Activated CD4-positive, alpha-beta T cell treated with anti-CD3 and anti-CD28 coated beads, Interleukin-2, amount 50 U/mL, for 1 hour (primary cell): ENCODE results near the gene CFAP299.
A peak's percentile ranks its signal among the peaks of the same experiment; 100 is the strongest.

ENCODE experiments used
- DNase-seq: peaks from one replicate; pipeline ENCODE4 v3.0.0-alpha.2; 2020

CFAP299 gene

DNA sequence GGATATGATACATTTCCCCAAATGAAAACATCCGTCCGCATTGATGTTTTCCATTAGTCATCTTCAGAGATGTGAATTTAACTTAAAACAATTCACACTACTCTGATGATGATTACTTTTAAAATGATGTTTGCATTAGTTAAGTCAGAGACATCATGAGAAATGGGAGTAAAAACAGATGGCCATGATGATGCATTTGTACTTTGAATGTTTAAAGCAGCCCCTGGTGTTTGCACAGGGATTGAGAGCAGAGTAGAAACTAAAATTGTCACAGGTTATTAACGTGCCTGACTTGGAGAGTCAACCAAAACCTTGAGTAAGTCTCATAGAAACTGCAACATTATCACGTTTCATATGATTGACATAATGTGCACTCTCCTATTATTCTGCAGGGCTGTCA is 117.2 kb downstream of the CFAP299 start:
- no peak for DNase-seq

DNA sequence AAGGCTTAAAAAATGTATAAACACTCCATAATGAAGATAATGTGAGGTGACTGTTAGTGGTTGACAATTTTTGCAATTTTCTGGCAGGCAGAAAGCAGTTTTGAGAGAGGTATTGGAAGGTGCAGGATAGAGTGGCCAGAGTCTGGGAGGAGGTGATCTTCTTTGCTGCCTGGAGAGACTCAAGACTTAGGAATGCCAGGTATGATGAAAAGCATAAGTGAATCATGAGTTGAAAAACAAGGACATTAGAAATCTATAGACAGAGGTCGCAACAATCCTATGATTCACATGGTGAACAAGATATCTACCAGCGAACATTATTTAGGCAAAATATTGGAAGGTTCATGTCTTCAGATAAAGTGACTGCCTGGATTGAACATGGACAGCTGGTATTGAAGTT is 118.5 kb downstream of the CFAP299 start:
- no peak for DNase-seq

DNA sequence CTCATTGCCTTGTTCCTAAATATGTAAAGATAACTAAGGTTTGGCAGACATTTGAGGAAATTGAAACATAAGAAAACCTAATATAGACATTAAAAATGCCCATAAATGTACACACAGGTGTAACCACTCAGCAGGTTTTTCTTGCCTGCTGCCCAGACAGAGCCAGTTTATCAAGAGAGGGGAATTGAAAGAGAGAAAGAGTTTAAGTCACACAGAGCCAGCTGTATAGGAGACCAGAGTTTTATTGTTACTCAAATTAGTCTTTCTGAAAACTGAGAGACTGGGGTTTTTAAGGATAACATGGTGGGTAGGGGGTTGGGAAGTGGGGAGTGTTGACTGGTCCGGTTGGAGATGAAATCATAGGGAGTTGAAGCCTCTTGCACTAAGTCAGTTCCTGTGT is 119.0 kb downstream of the CFAP299 start:
- no peak for DNase-seq

DNA sequence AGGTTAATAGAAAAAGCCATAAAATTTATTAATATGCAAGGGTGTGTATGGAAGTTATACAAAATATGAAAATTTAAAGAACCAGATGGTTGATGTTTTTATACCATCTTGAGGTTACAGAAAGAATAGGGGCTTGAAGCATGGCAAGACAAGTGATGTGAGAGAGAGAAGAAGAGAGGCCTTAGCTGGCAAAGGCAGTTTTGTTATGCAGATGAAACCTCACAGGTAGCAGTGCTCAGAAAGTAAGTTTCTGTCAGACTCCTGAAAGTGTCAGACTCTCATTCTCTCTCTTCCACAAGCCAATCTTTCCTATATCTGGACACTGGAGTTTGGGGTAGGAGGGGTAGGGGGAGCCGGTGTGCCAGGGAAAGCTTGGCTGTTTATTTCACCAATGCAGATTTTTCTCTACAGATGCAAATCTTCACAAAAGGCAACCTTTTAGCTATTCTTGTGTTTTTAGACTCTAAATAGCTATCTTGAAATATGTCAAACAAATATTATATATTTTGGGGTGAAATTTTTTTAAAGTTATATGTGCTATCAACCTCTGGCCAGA is 124.5 kb downstream of the CFAP299 start:
- peak; percentile 14 for DNase-seq

DNA sequence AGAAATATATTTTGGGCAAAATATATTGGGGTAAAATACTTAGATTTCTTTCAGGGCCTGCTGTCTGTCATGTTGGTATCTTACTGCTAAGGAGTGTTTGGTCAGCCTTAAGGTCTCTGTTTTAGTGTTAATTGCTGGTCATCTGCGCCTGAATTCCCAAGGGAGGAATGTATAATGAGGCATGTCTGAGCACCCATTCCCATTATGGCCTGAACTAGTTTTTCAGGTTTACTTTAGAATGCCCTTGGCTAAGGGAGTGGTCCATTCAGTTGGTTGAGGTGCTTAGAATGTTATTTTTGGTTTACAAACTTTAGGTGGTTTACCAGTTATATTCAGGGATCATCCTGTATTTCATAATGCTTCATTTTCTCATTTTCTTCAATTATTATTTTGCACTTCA is 125.9 kb downstream of the CFAP299 start:
- no peak for DNase-seq

DNA sequence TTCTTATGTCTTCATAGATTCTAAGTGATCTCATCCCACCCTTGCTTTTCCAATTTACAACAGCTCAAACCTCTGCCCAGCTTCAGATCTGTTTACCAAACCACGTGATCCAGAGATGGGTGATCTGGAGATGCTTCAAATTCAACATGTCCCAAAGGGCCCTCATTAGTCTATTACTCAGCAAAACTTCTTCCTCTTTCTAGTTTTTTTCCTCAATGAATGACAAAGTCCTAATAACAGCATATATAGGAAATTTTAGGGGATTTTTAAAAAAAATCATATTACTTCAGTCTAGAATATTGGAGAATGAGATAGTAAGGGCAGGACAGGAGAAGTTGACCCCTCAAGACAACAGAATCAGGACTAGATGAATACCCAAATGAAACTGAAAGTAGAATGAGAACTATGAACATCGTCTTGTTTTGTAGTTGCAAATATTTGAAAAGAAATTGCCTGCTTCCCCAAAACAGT is 127.1 kb downstream of the CFAP299 start:
- no peak for DNase-seq

DNA sequence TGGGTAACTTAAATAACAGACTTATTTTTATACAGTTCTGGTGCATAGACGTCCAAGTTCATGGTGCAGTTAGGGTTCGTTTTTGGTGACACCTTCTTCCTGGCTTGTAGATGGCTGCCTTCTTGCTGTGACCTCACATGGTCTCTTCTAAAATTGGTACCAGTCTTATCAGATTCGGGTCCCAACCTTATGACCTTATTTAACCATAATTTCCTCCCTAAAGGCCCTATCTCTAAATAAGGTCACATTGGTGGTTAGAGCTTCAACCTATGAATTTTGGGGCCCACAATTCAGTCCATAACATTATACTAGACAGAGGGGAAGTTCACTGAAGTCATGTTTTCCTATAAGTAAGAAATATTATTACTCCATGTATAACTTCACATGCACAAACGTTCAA is 128.0 kb downstream of the CFAP299 start:
- DNase-seq: no peak

DNA sequence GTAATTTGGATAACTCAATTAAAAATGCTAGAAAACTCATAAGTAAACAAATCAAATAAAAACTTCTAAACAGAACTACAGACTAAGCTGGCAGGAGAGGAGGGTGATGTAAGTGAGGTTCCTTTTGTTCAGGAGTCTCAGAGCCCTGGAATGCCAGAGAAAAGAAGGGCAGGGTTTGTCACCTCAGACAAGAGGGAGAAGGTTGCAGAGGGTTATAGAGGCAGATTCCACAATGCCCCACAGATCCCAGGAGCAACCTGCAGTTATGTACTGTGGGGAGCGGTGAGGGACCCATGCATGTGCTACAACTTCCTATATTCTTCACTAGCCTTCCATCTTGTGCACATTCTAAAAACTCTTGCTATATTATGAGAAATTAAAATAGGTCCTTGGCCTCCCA is 129.7 kb downstream of the CFAP299 start:
- no peak for DNase-seq

DNA sequence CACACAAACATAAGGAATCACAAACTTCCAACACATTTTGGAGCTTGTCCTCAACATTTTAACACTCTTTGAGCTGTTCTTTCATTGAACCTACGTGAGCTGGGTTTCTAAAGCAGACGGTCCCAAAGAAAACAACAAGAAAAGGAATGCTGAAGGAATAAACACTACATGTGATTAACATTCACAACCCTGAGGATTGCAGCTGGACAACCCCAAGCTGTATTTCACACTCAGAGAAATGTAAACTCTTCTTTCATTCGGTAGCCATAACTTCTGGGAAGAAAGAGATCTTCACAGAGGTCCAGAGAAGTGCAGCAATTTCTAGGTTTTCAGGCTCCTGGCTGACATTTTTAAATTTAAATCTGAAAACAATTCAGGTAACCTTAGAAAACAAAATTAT is 130.2 kb downstream of the CFAP299 start:
- DNase-seq: no peak

DNA sequence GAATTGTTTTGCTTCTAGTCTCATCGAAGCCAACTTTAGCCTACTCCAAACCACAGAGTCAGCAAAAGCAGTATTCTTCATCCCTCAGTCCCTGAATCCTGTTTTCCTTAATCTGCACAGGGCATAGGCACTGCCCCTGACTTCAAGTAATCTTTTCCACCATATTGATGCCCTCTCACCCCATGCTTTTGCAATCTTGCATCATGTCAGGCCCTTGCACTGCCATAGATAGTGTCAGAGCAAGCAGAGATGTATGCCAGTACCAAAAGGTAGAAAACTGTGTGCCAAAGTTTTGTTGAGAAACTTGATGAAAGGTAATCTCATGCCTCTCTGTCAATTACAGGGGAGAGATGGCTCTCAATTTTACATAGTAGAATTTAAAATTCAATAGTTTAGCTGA is 131.1 kb downstream of the CFAP299 start:
- DNase-seq: no peak

DNA sequence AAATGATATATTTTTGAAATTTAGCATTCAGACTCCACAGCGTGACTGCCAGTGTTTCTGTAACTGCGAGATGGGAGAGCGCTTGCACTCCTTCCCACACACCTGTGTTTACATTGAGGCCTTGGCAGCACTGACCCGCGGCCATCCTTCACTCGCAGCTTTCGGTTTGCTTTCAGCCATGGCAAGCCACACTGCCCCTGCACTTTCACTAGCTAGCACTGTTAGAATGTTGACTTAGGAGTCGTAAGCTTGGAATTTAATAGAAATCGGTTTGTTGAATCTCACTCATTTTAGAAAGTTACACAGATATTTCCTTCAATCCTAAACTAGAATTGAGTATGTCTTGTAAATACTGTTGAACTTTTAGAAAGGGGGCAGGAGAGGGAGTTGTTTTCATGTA is 136.2 kb downstream of the CFAP299 start:
- DNase-seq: no peak

DNA sequence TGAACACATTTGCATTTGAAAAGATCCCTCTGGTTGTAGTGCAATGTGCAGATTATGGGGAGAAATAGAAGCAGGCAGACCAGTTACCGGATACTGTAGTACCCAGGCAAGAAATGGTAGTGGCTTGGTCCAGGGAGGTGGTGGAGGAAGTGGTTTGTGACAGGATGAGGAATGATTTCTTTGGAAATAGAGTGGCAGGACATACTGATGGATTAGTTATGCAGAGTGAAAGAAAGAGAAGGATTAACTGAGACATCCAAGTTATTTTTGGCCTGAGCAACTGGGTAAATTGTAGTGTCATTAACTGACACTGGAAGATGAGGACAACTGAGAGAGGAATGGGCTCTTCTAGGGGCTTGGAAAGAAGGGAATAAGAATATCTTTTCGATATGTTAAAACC is 139.7 kb downstream of the CFAP299 start:
- no peak for DNase-seq

DNA sequence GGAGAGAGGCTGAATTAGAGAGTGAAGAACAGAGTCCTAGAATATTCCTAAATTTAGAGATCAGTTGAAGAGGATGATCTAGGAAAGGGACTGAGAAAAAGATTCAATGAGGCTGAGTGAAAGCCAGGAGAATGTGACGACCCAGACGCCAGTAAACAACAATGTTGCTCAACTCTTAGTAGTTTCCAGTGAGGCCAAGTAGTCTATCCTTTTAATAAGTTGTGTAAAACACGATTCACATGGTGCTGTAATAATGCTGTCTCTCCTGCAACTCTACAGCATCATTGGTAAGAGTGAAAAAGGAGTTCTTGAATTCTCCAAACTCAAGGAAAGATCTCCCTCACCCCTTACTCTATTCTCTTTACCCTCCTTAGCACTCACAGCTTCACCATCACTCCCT is 140.3 kb downstream of the CFAP299 start:
- no peak for DNase-seq

DNA sequence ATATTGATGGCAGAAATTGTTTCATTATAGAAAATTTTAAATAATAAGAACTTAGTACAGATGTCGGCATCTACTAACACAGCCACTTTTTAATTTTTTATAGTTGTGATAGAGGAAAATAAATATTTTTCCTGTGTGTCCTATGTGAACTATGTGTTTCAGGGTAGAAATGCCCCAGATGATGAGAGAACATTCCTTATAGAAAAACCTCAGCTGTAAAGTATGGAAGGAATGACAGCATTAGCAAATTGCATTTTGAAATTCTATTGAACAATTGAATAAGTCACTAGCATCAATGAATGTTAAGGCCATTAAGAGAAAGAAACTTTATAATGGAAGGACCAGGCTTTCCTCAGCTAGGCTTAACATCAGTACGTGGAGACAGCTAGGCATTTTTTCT is 149.2 kb downstream of the CFAP299 start:
- DNase-seq: no peak

DNA sequence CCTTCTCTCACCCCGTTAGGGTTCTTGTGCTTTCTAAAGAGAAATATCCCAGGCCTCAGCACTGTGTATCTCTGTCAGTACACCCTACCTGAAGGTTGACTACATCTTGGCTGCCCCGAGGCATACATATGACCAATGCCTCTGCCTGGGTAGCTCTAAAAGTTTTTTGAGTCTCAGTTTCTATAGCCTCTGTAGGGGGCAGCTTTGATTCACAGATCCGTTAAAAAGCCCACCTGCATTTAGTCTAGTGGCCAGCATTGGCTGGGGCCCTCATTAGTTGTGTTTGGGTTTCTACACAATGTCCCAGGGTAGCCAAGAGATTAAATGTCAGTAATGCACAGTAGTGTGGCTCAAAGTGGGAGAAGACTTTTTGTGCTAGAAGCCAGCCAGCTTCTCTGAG is 151.1 kb downstream of the CFAP299 start:
- no peak for DNase-seq

DNA sequence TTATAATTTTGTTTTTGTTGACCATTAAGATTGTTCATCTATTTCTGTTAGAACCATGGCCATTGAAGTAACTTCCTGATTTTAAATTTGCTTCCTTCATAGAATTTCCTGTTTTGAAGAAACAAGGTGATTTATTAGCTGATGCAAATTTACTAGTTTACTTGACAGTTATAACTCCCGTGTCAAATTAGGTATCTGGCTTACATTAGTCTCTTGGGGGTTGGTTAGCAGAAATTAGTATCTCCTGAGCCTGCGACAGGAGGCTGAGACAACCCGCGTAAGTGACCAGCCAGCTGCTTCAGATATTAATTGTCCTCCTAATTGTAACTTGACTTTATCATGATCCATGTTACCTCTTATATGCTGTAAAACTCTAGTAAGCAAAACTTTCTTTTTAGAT is 154.3 kb downstream of the CFAP299 start:
- DNase-seq: no peak

DNA sequence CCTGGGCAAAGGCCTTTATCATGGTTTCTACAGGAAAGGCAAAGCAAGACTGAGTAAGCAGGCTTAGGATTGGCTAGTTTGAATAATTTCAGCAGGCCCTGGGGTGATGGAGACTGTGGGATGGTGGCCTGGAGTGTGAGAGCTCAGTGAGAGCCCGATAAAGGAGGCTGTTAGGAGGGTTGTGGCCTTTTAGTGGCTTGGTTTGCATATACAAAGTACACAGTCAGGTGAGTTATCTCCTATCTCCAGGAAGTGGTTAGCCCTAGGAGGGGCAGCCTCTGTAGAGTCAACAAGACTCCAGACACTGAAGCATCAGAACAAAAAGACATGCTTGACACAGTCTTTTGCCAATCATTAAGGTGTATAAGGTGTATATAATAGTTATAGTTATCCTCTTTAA is 157.2 kb downstream of the CFAP299 start:
- DNase-seq: peak; percentile 35

DNA sequence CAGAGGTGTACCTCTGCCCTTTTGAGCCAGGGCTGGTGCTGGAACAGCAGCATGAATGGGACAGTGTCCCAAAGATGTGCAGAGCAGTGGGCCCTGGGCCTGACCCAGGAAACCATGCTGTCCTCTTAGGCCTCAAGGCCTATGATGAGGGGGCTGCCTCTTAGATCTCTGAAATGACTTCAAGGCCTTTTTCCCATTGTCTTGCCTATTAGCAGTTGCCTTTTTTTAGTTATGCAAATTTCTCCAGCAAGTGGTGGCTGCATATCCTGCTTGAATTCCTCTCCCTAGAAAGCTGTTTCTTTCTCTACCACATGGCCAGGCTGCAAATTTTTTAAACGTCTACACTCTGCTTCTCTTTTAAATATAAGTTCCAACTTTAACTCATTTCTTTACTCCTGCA is 160.3 kb downstream of the CFAP299 start:
- no peak for DNase-seq

DNA sequence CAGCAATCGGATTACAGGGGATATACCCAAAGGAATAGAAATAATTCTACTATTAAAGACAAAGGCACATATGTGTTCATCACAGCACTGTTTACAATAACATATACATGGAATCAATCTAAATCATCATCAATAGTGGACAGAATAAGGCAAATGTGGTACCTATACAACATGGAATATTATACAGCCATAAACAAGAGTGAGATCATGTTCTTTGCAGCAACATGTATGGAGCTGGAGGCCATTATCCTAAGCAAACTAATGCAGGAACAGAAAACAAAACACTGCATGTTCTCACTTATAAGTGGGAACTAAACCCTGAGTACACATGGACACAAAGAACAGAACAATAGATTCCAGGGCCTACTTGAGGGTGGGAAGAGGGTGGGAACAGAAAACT is 163.2 kb downstream of the CFAP299 start:
- no peak for DNase-seq

DNA sequence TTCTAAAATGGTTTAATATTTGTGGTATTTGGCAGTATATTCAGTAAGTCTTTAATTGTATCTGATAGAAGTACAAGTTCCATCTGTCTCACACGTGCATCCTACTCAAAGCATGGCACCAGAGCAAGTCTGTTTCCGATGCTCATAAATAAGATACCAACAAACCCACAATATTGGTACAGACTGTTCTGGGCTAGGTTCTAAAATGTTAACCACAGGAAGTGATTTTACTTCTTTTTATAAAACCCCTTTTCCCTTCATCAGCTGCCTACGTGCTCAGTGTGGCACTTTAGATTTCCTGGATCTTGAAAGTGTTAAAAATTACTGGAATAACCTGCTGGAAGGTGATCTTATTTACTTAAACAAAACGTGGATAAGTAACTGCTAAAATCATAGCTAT is 165.1 kb downstream of the CFAP299 start:
- DNase-seq: no peak

DNA sequence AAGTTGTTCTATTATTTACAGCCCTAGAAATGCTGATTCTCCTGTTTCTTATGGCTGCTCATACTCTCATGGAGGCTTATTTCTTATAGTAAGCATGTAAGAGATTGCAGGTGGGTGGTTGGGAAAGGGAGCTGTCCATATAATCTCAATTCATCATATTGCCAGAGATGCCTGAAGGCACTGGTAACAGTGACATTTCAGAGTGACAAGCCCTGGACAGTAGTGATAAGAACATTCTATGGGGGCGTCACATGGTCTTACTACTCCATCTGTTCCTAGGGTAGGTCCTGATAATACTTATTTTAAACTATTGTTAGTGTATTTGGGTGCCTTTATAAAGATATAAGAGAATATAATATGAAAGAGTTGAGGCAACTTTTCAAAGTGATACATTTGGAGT is 171.5 kb downstream of the CFAP299 start:
- DNase-seq: no peak

DNA sequence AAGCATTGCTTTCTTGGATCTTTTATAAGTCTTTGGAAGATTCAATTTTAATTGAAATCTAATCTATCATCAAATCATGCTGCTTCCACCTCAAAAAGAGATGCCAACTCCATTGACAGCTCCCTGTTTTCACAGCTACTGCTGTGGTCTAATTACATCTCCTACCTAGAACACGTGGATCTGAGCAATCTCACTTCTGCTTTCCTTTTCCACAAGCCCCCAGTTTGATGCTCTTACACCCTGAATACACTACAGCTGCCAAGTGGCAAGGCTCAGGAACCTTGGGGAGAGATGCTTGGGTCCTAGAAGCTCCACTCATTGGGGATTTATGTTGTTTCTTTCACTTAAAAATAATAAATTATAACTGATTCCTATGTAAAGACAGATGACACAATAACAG is 172.0 kb downstream of the CFAP299 start:
- DNase-seq: no peak

DNA sequence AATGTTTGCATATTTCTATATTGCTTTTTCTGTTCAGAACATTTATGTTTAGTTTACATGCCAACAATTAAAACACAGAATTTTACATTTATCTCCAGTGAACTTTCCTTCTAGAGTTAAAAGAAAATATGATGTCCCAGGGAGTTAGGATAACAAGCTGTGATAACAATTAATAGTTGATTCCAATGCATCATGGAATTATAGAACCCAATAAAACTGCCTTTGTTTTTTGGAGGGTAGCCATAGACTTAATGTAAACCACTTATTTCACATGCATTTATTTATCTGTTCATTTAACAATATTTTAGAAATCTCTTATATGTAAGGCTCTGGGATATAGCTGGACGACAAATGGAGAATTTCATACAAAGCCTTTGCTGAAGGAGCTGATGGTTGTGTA is 180.0 kb downstream of the CFAP299 start:
- no peak for DNase-seq

DNA sequence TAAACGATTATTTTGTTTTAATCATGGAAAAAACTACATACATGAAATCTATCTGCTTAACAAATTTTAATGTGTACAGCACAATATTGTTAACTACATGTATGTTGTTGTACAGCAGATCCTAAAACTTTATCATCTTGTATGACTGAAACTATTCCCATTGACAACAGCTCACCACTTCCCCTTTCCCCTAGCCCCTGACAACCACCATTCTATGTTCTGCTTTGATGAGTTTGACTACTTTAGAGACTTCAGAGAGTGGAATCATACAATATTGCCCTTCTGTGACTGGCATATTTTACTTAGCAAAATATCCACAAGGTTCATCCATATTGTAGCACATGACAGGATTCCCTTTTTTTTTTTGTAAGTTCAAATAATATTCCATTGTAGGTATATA is 185.9 kb downstream of the CFAP299 start:
- no peak for DNase-seq

DNA sequence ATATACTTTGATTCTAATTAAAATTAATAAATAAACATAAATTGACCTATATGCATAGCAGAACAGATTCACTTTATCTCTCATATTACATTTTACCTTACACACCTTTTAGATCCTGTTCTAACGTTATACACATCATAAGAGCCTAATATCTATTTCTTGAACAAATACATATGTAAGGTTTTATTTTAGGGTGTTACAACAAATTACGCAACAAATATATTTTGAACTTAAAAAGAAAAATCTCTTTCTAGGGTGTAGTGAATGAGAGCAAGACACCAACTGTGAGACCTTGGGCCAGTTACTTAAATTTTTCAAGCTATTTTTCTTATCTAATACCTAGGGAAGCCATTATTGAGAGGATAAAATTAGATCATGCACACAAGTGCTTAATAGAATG is 191.2 kb downstream of the CFAP299 start:
- no peak for DNase-seq

DNA sequence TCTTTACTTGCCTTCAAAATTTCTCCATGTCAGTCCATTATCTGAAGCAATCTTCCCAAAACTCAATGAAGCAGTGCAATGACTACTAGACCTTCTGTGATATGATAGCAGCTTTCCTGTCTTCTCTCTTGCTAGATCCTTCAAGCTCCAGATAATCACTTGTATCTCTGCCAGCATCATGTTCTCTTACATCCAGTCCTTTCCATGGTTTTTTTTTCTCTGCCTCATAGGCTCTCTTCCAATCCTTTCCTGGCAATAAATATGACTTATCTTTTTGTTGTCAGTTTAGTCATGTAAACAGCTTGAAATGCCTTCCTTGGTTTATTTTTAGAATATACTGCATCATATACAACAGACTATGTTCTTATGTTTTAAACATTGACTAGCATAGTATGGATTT is 193.5 kb downstream of the CFAP299 start:
- no peak for DNase-seq
